ENCODE measurements around the gene SRPK2.

SRPK2 gene

GRCh38 chr7:105281966-105282365, 106.8 kb downstream of the SRPK2 start:
- ChIA-PET CTCF (interaction anchor here (0.6 to 0.7 kb wide), 3 partner anchors 16 to 300 kb away, joined by 3 to 7 read pairs (median 4); no protein-coding TSS in a partner anchor), POLR2A (no interaction called here)
- Histone ChIP-seq H3K4me1 (ENCODE audit: control insufficient read depth, insufficient read depth, low read length) (no peaks in the 10 kb centered on the region), H3K9me3 (ENCODE audit: control insufficient read depth, insufficient read depth, low read depth, low read length) (no peaks in the 10 kb centered on the region), H3K4me3 (ENCODE audit: low read depth, low read length) (no peak overlapping the region), H3K36me3 (ENCODE audit: control insufficient read depth in 2 of 2, insufficient read depth in 1 of 2, low read length in 2 of 2) (no peaks in the 10 kb centered on the region; a peak in 1 of 3 replicates), H3K27ac (ENCODE audit: extremely low read depth, low read depth, low read length) (no peak overlapping the region)
- TF ChIP-seq KLF10 (tag by site-specific recombination; IDR thresholded peaks at IDR 0.05): no peak
- no peak for TF ChIP-seq ZNF624 (tag by site-specific recombination; IDR thresholded peaks at IDR 0.05)
- no peak for TF ChIP-seq GLIS2 (tag by site-specific recombination; IDR thresholded peaks at IDR 0.05)
- TF ChIP-seq MYNN (tag by site-specific recombination; IDR thresholded peaks at IDR 0.05; ENCODE audit: borderline replicate concordance): no peak
- TF ChIP-seq PRDM10 (tag by site-specific recombination; IDR thresholded peaks at IDR 0.05): no peak
- TF ChIP-seq ZNF138 (tag by site-specific recombination; IDR thresholded peaks at IDR 0.05; ENCODE audit: borderline replicate concordance): no peak
- TF ChIP-seq TCF7L2 (IDR thresholded peaks at IDR 0.05; ENCODE audit: borderline replicate concordance, low read depth, low read length): no peak
- no peak for TF ChIP-seq ZNF792 (tag by site-specific recombination; IDR thresholded peaks at IDR 0.05)
- TF ChIP-seq ZNF660 (tag by site-specific recombination; IDR thresholded peaks at IDR 0.05): no peak
- no peak for TF ChIP-seq PRDM1 (tag by site-specific recombination; IDR thresholded peaks at IDR 0.05)
- no peak for TF ChIP-seq ZNF175 (tag by site-specific recombination; IDR thresholded peaks at IDR 0.05)
- TF ChIP-seq ZXDB (tag by site-specific recombination; IDR thresholded peaks at IDR 0.05): no peak
- TF ChIP-seq ZNF747 (tag by site-specific recombination; IDR thresholded peaks at IDR 0.05): no peak
- no peak for TF ChIP-seq ZNF324 (tag by site-specific recombination; IDR thresholded peaks at IDR 0.05)
- TF ChIP-seq PBX3 (CRISPR knock-in tag; IDR thresholded peaks at IDR 0.05): no peak
- no peak for TF ChIP-seq ZFP3 (tag by site-specific recombination; IDR thresholded peaks at IDR 0.05; ENCODE audit: low read depth)

GRCh38 chr7:105279688-105280007, 109.1 kb downstream of the SRPK2 start:
- ChIA-PET POLR2A (no interaction called here), CTCF (no interaction called here)
- Histone ChIP-seq H3K4me1 (ENCODE audit: control insufficient read depth, insufficient read depth, low read length) (no peaks in the 10 kb centered on the region), H3K36me3 (ENCODE audit: control insufficient read depth in 2 of 2, insufficient read depth in 1 of 2, low read length in 2 of 2) (no peaks in the 10 kb centered on the region; a peak in 1 of 3 replicates), H3K4me3 (ENCODE audit: low read depth, low read length) (no peak overlapping the region), H3K9me3 (ENCODE audit: control insufficient read depth, insufficient read depth, low read depth, low read length) (no peaks in the 10 kb centered on the region), H3K27ac (ENCODE audit: extremely low read depth, low read depth, low read length) (no peak overlapping the region)
- TF ChIP-seq ZNF621 (tag by site-specific recombination; IDR thresholded peaks at IDR 0.05) (no peak), ZBTB48 (tag by site-specific recombination; IDR thresholded peaks at IDR 0.05) (no peak), ZNF16 (tag by site-specific recombination; IDR thresholded peaks at IDR 0.05; ENCODE audit: low read depth) (no peak), ZNF2 (tag by site-specific recombination; IDR thresholded peaks at IDR 0.05) (no peak), ZBTB6 (tag by site-specific recombination; IDR thresholded peaks at IDR 0.05) (no peak), ZBTB8A (tag by site-specific recombination; IDR thresholded peaks at IDR 0.05) (no peak), ZSCAN4 (tag by site-specific recombination; IDR thresholded peaks at IDR 0.05) (no peak), ZNF645 (tag by site-specific recombination; IDR thresholded peaks at IDR 0.05) (no peak), ZNF747 (tag by site-specific recombination; IDR thresholded peaks at IDR 0.05) (no peak), ZFP41 (tag by site-specific recombination; IDR thresholded peaks at IDR 0.05; ENCODE audit: borderline replicate concordance) (no peak), ZNF707 (tag by site-specific recombination; IDR thresholded peaks at IDR 0.05) (no peak), OVOL3 (tag by site-specific recombination; IDR thresholded peaks at IDR 0.05) (no peak), ZNF610 (tag by site-specific recombination; IDR thresholded peaks at IDR 0.05; ENCODE audit: borderline replicate concordance) (no peak), ZNF791 (tag by site-specific recombination; IDR thresholded peaks at IDR 0.05) (no peak), SP2 (tag by site-specific recombination; IDR thresholded peaks at IDR 0.05) (no peak)

All from HEK293 (cell line).